HEK293 (cell line): Measurements from ENCODE around the gene VEGFA.

Experiments
- BCL11A ChIP-seq: fragments of 450-650 bp; formaldehyde crosslinking; IDR thresholded peaks from 2 replicates; pipeline ENCODE4 v1.5.1; 2016; ENCODE audit warnings: low read depth, missing biosample characterization, missing genetic modification characterization
- GLI2 ChIP-seq: fragments of 450-650 bp; formaldehyde crosslinking; IDR thresholded peaks from 2 replicates; pipeline ENCODE4; 2017; ENCODE audit warnings: missing biosample characterization, missing genetic modification characterization, low read depth, borderline replicate concordance
- GLIS2 ChIP-seq: fragments of 450-650 bp; formaldehyde crosslinking; IDR thresholded peaks from 2 replicates; pipeline ENCODE4 v1.5.1; 2016; ENCODE audit warnings: missing biosample characterization, missing genetic modification characterization
- HOXD13 ChIP-seq: sonication (generic); formaldehyde crosslinking; IDR thresholded peaks from 2 replicates; pipeline ENCODE4 v1.8.0; 2022; ENCODE audit warnings: missing genetic modification reagents, borderline replicate concordance
- PRDM4 ChIP-seq: fragments of 450-650 bp; formaldehyde crosslinking; IDR thresholded peaks from 2 replicates; pipeline ENCODE4 v1.5.1; 2017; ENCODE audit warnings: missing biosample characterization, missing genetic modification characterization
- REST ChIP-seq: fragments of 450-650 bp; formaldehyde crosslinking; IDR thresholded peaks from 2 replicates; pipeline ENCODE4 v1.5.1; 2016; ENCODE audit warnings: missing biosample characterization, missing genetic modification characterization
- SCRT1 ChIP-seq: fragments of 450-650 bp; formaldehyde crosslinking; IDR thresholded peaks from 2 replicates; pipeline ENCODE4 v1.5.1; 2016; ENCODE audit warnings: missing biosample characterization, missing genetic modification characterization, borderline replicate concordance
- SP2 ChIP-seq: fragments of 450-650 bp; formaldehyde crosslinking; IDR thresholded peaks from 2 replicates; pipeline ENCODE4 v1.5.1; 2016; ENCODE audit warnings: missing biosample characterization, missing genetic modification characterization
- YY1 ChIP-seq: fragments of 450-650 bp; formaldehyde crosslinking; IDR thresholded peaks from 2 replicates; pipeline ENCODE4 v1.5.1; 2018; ENCODE audit warnings: missing biosample characterization, missing genetic modification characterization
- ZBTB1 ChIP-seq: fragments of 450-650 bp; formaldehyde crosslinking; IDR thresholded peaks from 2 replicates; pipeline ENCODE4 v1.5.1; 2016; ENCODE audit warnings: missing biosample characterization, missing genetic modification characterization
- ZBTB20 ChIP-seq: fragments of 450-650 bp; formaldehyde crosslinking; IDR thresholded peaks from 2 replicates; pipeline ENCODE4 v1.5.1; 2016; ENCODE audit warnings: missing biosample characterization, missing genetic modification characterization
- ZBTB8A ChIP-seq: fragments of 450-650 bp; formaldehyde crosslinking; IDR thresholded peaks from 2 replicates; pipeline ENCODE4 v1.5.1; 2016; ENCODE audit warnings: missing biosample characterization, missing genetic modification characterization
- ZNF10 ChIP-seq: fragments of 450-650 bp; formaldehyde crosslinking; IDR thresholded peaks from 2 replicates; pipeline ENCODE4 v1.5.1; 2017; ENCODE audit warnings: missing biosample characterization, missing genetic modification characterization
- ZNF114 ChIP-seq: fragments of 450-650 bp; formaldehyde crosslinking; IDR thresholded peaks from 2 replicates; pipeline ENCODE4 v1.5.0; 2017; ENCODE audit warnings: missing biosample characterization, missing genetic modification characterization
- ZNF132 ChIP-seq: fragments of 450-650 bp; formaldehyde crosslinking; IDR thresholded peaks from 2 replicates; pipeline ENCODE4 v1.5.1; 2017; ENCODE audit warnings: missing biosample characterization, missing genetic modification characterization, borderline replicate concordance
- ZNF157 ChIP-seq: fragments of 450-650 bp; formaldehyde crosslinking; IDR thresholded peaks from 2 replicates; pipeline ENCODE4 v1.5.1; 2016; ENCODE audit warnings: missing biosample characterization, missing genetic modification characterization
- ZNF18 ChIP-seq: fragments of 450-650 bp; formaldehyde crosslinking; IDR thresholded peaks from 2 replicates; pipeline ENCODE4 v1.5.1; 2016; ENCODE audit warnings: missing biosample characterization, missing genetic modification characterization
- ZNF221 ChIP-seq: fragments of 450-650 bp; formaldehyde crosslinking; IDR thresholded peaks from 2 replicates; pipeline ENCODE4 v1.5.1; 2017; ENCODE audit warnings: missing biosample characterization, missing genetic modification characterization, borderline replicate concordance
- ZNF23 ChIP-seq: fragments of 450-650 bp; formaldehyde crosslinking; IDR thresholded peaks from 2 replicates; pipeline ENCODE4 v1.5.1; 2016; ENCODE audit warnings: missing biosample characterization, missing genetic modification characterization, borderline replicate concordance
- ZNF280D ChIP-seq: fragments of 450-650 bp; formaldehyde crosslinking; IDR thresholded peaks from 2 replicates; pipeline ENCODE4 v1.5.1; 2016; ENCODE audit warnings: missing biosample characterization, missing genetic modification characterization
- ZNF404 ChIP-seq: fragments of 450-650 bp; formaldehyde crosslinking; IDR thresholded peaks from 2 replicates; pipeline ENCODE4 v1.5.1; 2017; ENCODE audit warnings: missing biosample characterization, missing genetic modification characterization
- ZNF544 ChIP-seq: fragments of 450-650 bp; formaldehyde crosslinking; IDR thresholded peaks from 2 replicates; pipeline ENCODE4 v1.5.0; 2017; ENCODE audit warnings: missing biosample characterization, missing genetic modification characterization
- ZNF571 ChIP-seq: fragments of 450-650 bp; formaldehyde crosslinking; IDR thresholded peaks from 2 replicates; pipeline ENCODE4 v1.5.0; 2017; ENCODE audit warnings: missing biosample characterization, missing genetic modification characterization
- ZNF585B ChIP-seq: fragments of 450-650 bp; formaldehyde crosslinking; IDR thresholded peaks from 2 replicates; pipeline ENCODE4 v1.5.1; 2016; ENCODE audit warnings: missing biosample characterization, missing genetic modification characterization
- ZNF610 ChIP-seq: fragments of 450-650 bp; formaldehyde crosslinking; IDR thresholded peaks from 2 replicates; pipeline ENCODE4 v1.5.1; 2016; ENCODE audit warnings: missing biosample characterization, missing genetic modification characterization, borderline replicate concordance
- ZNF707 ChIP-seq: fragments of 450-650 bp; formaldehyde crosslinking; IDR thresholded peaks from 2 replicates; pipeline ENCODE4 v1.5.1; 2016; ENCODE audit warnings: missing biosample characterization, missing genetic modification characterization
- ZNF830 ChIP-seq: fragments of 450-650 bp; IDR thresholded peaks from 2 replicates; pipeline ENCODE4 v1.5.0; 2018; ENCODE audit warnings: missing biosample characterization, missing genetic modification characterization, low read depth, mild to moderate bottlenecking, moderate library complexity
- ZNF837 ChIP-seq: fragments of 450-650 bp; formaldehyde crosslinking; IDR thresholded peaks from 2 replicates; pipeline ENCODE4 v1.5.1; 2016; ENCODE audit warnings: missing biosample characterization, missing genetic modification characterization
- ZXDB ChIP-seq: fragments of 450-650 bp; formaldehyde crosslinking; IDR thresholded peaks from 2 replicates; pipeline ENCODE4 v1.5.1; 2016; ENCODE audit warnings: missing biosample characterization, missing genetic modification characterization

The VEGFA gene

GRCh38 chr6:43773050-43773979, 3.3 kb downstream of the VEGFA start (continued):
- TF ChIP-seq ZBTB20 (tag by site-specific recombination) (no peak; the same call in 1 of the 2 replicates), ZNF544 (tag by site-specific recombination) (no peak), ZNF23 (tag by site-specific recombination) (no peak), ZBTB1 (tag by site-specific recombination) (no peak), ZNF18 (no peak), ZNF157 (tag by site-specific recombination) (no peak), ZXDB (tag by site-specific recombination) (no peak), ZNF610 (no peak), ZNF132 (tag by site-specific recombination) (no peak), ZNF280D (tag by site-specific recombination) (no peak), ZNF830 (no peak), ZNF114 (tag by site-specific recombination) (no peak), YY1 (tag by site-specific recombination) (no peak), ZNF221 (tag by site-specific recombination) (no peak), GLI2 (no peak), ZNF404 (no peak), HOXD13 (CRISPR knock-in tag) (no peak), SP2 (tag by site-specific recombination) (peak; percentile 23; the same call in 1 of the 2 replicates), BCL11A (tag by site-specific recombination) (no peak), REST (no peak), GLIS2 (tag by site-specific recombination) (peak; percentile 85), ZNF707 (tag by site-specific recombination) (no peak), ZNF837 (no peak), ZNF571 (no peak), PRDM4 (no peak), ZBTB8A (tag by site-specific recombination) (no peak; the same call in 1 of the 2 replicates), SCRT1 (tag by site-specific recombination) (no peak; the same call in 1 of the 2 replicates), ZNF585B (no peak), ZNF10 (tag by site-specific recombination) (no peak; the same call in 1 of the 2 replicates)
